Right lobe of liver (tissue), 6 donors: ENCODE measurements around the gene NELFB. TPM values are rescaled to one million over a fixed set of nuclear protein-coding genes. Genes with fewer than 3 reads are reported as not detected.
A peak's percentile ranks its signal among the peaks of the same experiment; 100 is the strongest.

Experiments used
- ATAC-seq, 4 donors: fragments of 200-7000 bp; cut with Tn5 transposase; one replicate each; pipeline ENCODE4 v1.9.1; 2020; ENCODE audit warnings: mild to moderate bottlenecking in 4 of 4, moderate library complexity in 4 of 4
- DNase-seq, 3 donors: peaks; one replicate each; pipeline ENCODE4 v3.0.0-alpha.2; 2020
- H3K27ac ChIP-seq, 3 donors: fragments of 200-600 bp; one replicate each; pipeline ENCODE4 v1.8.0; 2022
- H3K27me3 ChIP-seq, 2 donors: fragments of 200-600 bp; one replicate each; pipeline ENCODE4 v1.8.0; 2022
- H3K36me3 ChIP-seq, 4 donors: fragments of 200-600 bp; sonication (generic) in 1 of 4; one replicate each; pipeline versions ENCODE4 v1.5.1 to v1.8.0; 2017 to 2022; ENCODE audit warnings: control low read depth in 1 of 4
- H3K4me1 ChIP-seq, 4 donors: fragments of 200-600 bp; sonication (generic) in 1 of 4; one replicate each; pipeline versions ENCODE4 v1.5.1 to v1.8.0; 2017 to 2022; ENCODE audit warnings: control low read depth in 1 of 4
- H3K4me3 ChIP-seq, 3 donors: fragments of 200-600 bp; one replicate each; pipeline ENCODE4 v1.8.0; 2022
- H3K9me3 ChIP-seq, 4 donors: fragments of 200-600 bp; sonication (generic) in 1 of 4; one replicate each; pipeline versions ENCODE4 v1.5.1 to v1.8.0; 2017 to 2022; ENCODE audit warnings: control low read depth in 1 of 4
- POLR2A ChIP-seq: fragments of 450-650 bp; IDR thresholded peaks from one replicate; pipeline ENCODE4 v1.6.1; 2017; ENCODE audit warnings: antibody characterized with exemption, mild to moderate bottlenecking
- WGBS: methylation state at CpG from one replicate; pipeline ENCODE4 v1.1.6; 2018; ENCODE audit warnings: low coverage, low lambda C conversion rate; ENCODE audit not compliant: insufficient coverage; ENCODE audit errors: missing lambda C conversion rate; 5-methylcytosine and 5-hydroxymethylcytosine counted together
- intact Hi-C, 2 donors: fragments of 100-400 bp; cut with DNase I; formaldehyde crosslinking; loops; one replicate each; pipeline versions ENCODE4 v1.11.2 to v1.14.1; 2022
- total RNA-seq, 6 experiments: library from RNA; depleted of rRNA in 2 of 6; stranded (reverse); fragments of >200 nt in 2 of 6; fragmentation: NEBNext Ultra II Directional in 3 of 6; extraction: Animal tissue kit (Norgen Biotek cat#: 25700) in 3 of 6; gene quantifications; one replicate each; pipeline versions ENCODE4 v1.1.0 to v1.2.4, GENCODE V29; 2016 to 2023
- TF ChIP-seq, protein P1 (sequence below), 4 donors: fragments of 200-600 bp in 3 of 4; fragments of 450-650 bp in 1 of 4; IDR thresholded peaks; one replicate each; pipeline versions ENCODE4 v1.5.1 to v1.8.0; 2016 to 2022; ENCODE audit warnings: antibody characterized with exemption in 4 of 4, mild to moderate bottlenecking in 2 of 4
- donor health status: DM: no; HTN: yes; CAD: no.
- donor health status: DM: no; HTN: no; CAD: no.
- donor health status: DM: no; HTN: no; CAD: no.
- donor health status: DM: no; HTN: yes; CAD: no.
- donor health status: DM: no; HTN: yes; CAD: no.

NELFB gene
- total RNA-seq, 6 experiments from 2014 or later = 15.6 to 21.6 (median 20.1) TPM

DNA sequence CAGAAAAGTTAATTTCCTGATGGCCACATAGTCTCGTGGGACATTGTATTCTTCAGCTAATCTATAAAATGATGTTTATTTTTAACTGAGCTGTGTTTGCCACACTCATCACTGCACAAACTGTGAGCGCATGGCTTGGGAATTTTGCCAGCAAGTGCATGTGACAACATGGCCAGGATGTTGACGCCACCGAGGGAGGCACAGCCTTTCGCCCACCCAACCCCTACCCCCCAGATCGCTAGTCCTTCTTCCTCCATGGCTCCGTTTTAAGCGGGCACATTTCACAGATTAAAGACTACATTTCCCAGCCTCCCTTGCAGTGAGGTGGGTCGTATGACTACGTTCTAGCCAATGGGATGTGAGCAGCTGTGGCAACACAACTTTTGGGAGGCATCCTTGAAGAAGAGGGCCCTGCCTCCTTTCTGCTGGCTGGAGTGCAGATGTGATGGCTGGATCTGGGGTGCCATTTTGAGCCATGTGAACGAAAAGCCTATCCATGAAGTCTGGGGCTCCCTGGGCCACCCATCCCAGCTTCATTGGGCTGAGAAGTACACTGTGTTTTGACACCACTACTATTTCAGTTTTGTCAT, 39.1 kb downstream of the NELFB start:
- Histone ChIP-seq H3K9me3 (no peaks in the 10 kb centered on the region), H3K4me3 (peak overlapping the region in 1 of 3 donors; percentile 13), H3K27ac (peak overlapping the region in 2 of 3 donors; percentile 15 to 34), H3K4me1 (peaks cover 0 to 8% (median 0%) of the 10 kb centered on the region in 4 donors), H3K36me3 (no peaks in the 10 kb centered on the region), H3K27me3 (peaks cover 0 to 9% of the 10 kb centered on the region in 2 donors)
- DNase-seq = peak in 1 of 3 donors; percentile 75
- TF ChIP-seq POLR2A = no peak
- TF ChIP-seq, protein P1, sequence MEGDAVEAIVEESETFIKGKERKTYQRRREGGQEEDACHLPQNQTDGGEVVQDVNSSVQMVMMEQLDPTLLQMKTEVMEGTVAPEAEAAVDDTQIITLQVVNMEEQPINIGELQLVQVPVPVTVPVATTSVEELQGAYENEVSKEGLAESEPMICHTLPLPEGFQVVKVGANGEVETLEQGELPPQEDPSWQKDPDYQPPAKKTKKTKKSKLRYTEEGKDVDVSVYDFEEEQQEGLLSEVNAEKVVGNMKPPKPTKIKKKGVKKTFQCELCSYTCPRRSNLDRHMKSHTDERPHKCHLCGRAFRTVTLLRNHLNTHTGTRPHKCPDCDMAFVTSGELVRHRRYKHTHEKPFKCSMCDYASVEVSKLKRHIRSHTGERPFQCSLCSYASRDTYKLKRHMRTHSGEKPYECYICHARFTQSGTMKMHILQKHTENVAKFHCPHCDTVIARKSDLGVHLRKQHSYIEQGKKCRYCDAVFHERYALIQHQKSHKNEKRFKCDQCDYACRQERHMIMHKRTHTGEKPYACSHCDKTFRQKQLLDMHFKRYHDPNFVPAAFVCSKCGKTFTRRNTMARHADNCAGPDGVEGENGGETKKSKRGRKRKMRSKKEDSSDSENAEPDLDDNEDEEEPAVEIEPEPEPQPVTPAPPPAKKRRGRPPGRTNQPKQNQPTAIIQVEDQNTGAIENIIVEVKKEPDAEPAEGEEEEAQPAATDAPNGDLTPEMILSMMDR (IDR thresholded peaks at IDR 0.05) = no peak
- intact Hi-C loops = no loop called here
- peak; percentile 46 to 68 (median 55) for ATAC-seq
- WGBS = 12% methylated on average over 8 of the region's 11 CpGs

DNA sequence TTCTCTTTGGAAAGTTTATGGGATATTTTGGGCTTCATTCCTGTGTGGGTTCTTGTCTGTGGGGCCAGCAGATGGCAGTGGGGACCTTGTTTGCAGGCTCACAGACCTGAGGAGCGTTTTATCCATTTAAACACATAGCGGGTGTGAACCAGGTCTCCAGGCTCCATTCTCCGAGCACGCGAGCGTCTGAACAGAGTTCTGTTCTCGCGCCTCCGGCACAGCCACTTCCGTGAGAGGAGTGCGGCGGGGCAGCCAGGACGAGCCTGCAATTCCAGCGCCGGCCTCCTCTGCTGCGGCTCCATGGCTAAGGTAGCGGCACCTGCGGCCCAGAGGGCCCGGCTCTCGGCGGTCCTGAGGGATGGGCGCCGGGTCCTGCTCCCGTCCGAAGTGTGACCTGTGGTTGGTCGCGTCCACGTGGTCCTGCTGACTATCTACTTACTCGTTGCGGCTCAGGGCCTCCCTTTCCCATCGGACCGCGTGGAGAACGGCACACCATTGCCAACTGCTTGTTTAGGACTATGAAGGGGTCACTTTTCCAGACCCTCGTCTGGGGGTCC, 39.6 kb downstream of the NELFB start:
- WGBS = 26% methylated on average over 21 of the region's 35 CpGs
- Histone ChIP-seq H3K4me1 (peaks cover 0 to 8% (median 0%) of the 10 kb centered on the region in 4 donors), H3K9me3 (no peaks in the 10 kb centered on the region), H3K36me3 (no peaks in the 10 kb centered on the region), H3K27ac (peak overlapping the region in 2 of 3 donors; percentile 34 to 66), H3K27me3 (peaks cover 0 to 15% of the 10 kb centered on the region in 2 donors), H3K4me3 (peak overlapping the region in 1 of 3 donors; percentile 39)
- TF ChIP-seq, protein P1 (IDR thresholded peaks at IDR 0.05) = peak in 2 of 4 donors; percentile 15 to 38
- TF ChIP-seq POLR2A = no peak
- intact Hi-C loops = loop anchor here in 1 of 2 donors (5.0 kb wide), 1 partner anchor 113 kb away; no protein-coding TSS in a partner anchor
- peak; percentile 2 to 28 (median 4) for ATAC-seq
- no peak for DNase-seq

DNA sequence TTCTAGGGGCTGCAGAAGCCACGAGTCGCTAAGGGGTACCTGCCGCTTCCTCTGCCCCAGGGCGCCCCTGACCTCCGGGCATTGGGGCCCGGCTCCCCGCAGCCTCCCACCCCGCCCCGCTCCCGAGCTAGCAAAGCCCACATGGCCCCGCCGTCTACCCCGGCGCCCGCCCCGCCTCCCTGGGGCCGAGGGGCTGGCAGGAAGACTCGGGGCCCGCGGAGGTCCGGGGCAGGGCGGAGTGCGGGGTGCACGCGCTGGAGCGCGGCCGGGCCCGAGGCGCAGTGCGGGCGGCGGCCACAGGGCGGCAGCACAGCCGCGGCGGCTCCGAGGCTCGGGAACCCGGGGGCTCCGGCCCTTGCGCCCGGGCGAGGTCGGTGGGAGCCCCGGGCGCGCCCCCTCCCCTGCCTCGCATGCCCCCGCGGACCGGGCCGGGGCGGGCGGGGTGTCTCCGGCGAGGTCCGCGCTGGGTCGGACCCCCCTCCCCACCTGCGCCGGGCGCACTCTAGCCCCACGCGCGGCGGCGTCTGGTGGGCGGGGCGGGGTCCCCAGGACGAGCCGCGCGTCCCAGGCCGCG, 40.2 kb downstream of the NELFB start:
- peaks cover 0 to 13% (median under 1%) of the 10 kb centered on the region in 4 donors for H3K4me1 ChIP-seq
- H3K4me3 ChIP-seq = peak overlapping the region in 1 of 3 donors; percentile 39
- intact Hi-C loops = loop anchor here in 1 of 2 donors (5.0 kb wide), 1 partner anchor 112 kb away; no protein-coding TSS in a partner anchor
- H3K27me3 ChIP-seq = peaks cover 0 to 19% of the 10 kb centered on the region in 2 donors
- no peaks in the 10 kb centered on the region for H3K36me3 ChIP-seq
- DNase-seq (no peak), ATAC-seq (peak; percentile 35 to 77 (median 54))
- TF ChIP-seq, protein P1 (IDR thresholded peaks at IDR 0.05) = peak; percentile 35 to 84 (median 63)
- TF ChIP-seq POLR2A = no peak
- 0% methylated on average over 3 of the region's 76 CpGs for WGBS
- no peaks in the 10 kb centered on the region for H3K9me3 ChIP-seq
- peak overlapping the region in 2 of 3 donors; percentile 66 to 90 for H3K27ac ChIP-seq

DNA sequence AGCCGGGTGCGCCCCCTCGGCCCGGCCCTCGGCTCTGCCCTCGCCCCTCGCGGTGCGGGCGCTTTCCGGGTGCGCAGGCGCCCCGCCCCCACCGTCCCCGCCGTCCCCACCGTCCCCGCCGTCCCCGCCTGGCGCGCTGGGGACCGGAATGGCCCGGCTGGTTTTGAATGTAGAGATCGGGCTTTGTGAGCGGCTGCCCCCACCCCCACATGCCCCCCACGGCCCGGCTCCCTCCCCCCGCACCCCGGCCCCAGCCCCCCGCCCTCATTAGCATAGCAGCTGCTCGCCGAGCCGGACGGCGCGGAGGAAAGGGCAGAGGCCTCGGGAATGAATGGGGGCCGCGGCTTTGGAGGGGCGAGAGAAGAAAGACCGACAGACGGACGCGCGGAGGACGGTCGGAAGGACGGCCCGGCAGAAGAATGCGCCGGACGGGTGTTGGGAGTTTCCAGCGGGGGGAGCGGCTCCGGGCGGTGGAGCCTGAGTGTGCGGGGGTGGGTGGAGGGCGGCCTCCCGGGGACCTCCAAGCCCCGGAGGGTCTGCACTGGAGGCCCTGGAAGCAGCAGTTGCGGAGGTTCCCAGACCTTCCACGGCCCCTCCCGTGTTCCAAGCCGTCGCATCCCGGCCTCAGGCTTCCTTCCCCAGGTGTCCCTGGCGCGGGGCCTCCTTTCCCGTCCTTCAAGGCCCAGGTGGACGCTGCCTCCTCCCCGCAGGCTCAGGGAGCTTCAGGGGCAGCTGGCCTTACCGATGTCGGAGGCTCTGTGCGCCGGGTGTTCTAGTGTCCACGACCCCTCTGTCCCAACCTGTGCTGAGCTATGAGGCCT, 40.9 kb downstream of the NELFB start:
- intact Hi-C loops = loop anchor here in 1 of 2 donors (5.0 kb wide), 1 partner anchor 111 kb away; no protein-coding TSS in a partner anchor
- 8% methylated on average over 23 of the region's 78 CpGs for WGBS

More for the DNA sequence above, 40.9 kb downstream of the NELFB start:
- Histone ChIP-seq H3K4me1 (peaks cover 0 to 19% (median under 1%) of the 10 kb centered on the region in 4 donors), H3K36me3 (no peaks in the 10 kb centered on the region), H3K9me3 (no peaks in the 10 kb centered on the region), H3K27ac (peak overlapping the region; percentile 50 to 90 (median 66)), H3K27me3 (peaks cover 0 to 19% of the 10 kb centered on the region in 2 donors), H3K4me3 (peak overlapping the region; percentile 14 to 39 (median 35))
- no peak for DNase-seq
- TF ChIP-seq, protein P1 (IDR thresholded peaks at IDR 0.05) = no peak
- TF ChIP-seq POLR2A = no peak
- ATAC-seq = peak in 1 of 4 donors; percentile 1
